IPS-18a (cell line): ENCODE measurements around the gene MAP2K2.

Experiments
- H3K27ac ChIP-seq: one replicate; pipeline ENCODE4 v1.5.1; 2013; ENCODE audit warnings: low read length
- H3K27me3 ChIP-seq: one replicate; pipeline ENCODE4 v1.6.1; 2013; ENCODE audit warnings: mild to moderate bottlenecking, low read length; ENCODE audit not compliant: control insufficient read depth, insufficient read depth
- H3K36me3 ChIP-seq: one replicate; pipeline ENCODE4 v1.6.1; 2013; ENCODE audit warnings: low read depth, low read length; ENCODE audit not compliant: control insufficient read depth
- H3K4me1 ChIP-seq: one replicate; pipeline ENCODE4 v1.6.1; 2013; ENCODE audit warnings: low read depth, low read length; ENCODE audit not compliant: control insufficient read depth
- H3K4me3 ChIP-seq: one replicate; pipeline ENCODE4 v1.5.1; 2013; ENCODE audit warnings: low read length
- H3K9ac ChIP-seq: one replicate; pipeline ENCODE4 v1.6.1; 2013; ENCODE audit warnings: mild to moderate bottlenecking, low read length, moderate library complexity
- H3K9me3 ChIP-seq: one replicate; pipeline ENCODE4 v1.6.1; 2013; ENCODE audit warnings: low read depth, low read length; ENCODE audit not compliant: control insufficient read depth

Gene MAP2K2

GRCh38 chr19:4086411-4086867 is 37.5 kb downstream of the MAP2K2 start:
- Histone ChIP-seq H3K9me3 (no peaks in the 10 kb centered on the region), H3K4me1 (no peaks in the 10 kb centered on the region), H3K36me3 (peaks cover 17% of the 10 kb centered on the region), H3K27me3 (no peaks in the 10 kb centered on the region), H3K27ac (no peak overlapping the region), H3K4me3 (no peak overlapping the region), H3K9ac (no peak overlapping the region)

- H3K9ac ChIP-seq, result no peak overlapping the region
- no peak overlapping the region for H3K27ac ChIP-seq
- H3K36me3 ChIP-seq, result peaks cover 7% of the 10 kb centered on the region
- H3K27me3 ChIP-seq, result no peaks in the 10 kb centered on the region
- H3K4me3 ChIP-seq, result no peak overlapping the region
- H3K9me3 ChIP-seq, result no peaks in the 10 kb centered on the region
- H3K4me1 ChIP-seq, result no peaks in the 10 kb centered on the region
These were observed 39.4 kb downstream of the MAP2K2 start for GRCh38 chr19:4084547-4084877.

- Histone ChIP-seq H3K4me1 (no peaks in the 10 kb centered on the region), H3K9me3 (no peaks in the 10 kb centered on the region), H3K27ac (no peak overlapping the region), H3K36me3 (peaks cover 1% of the 10 kb centered on the region), H3K4me3 (no peak overlapping the region), H3K9ac (no peak overlapping the region), H3K27me3 (no peaks in the 10 kb centered on the region)
These were observed 40.0 kb downstream of the MAP2K2 start for GRCh38 chr19:4083677-4084546.

- no peak overlapping the region for H3K27ac ChIP-seq
- H3K4me3 ChIP-seq, result no peak overlapping the region
- H3K27me3 ChIP-seq, result no peaks in the 10 kb centered on the region
- H3K9ac ChIP-seq, result no peak overlapping the region
- H3K36me3 ChIP-seq, result no peaks in the 10 kb centered on the region
- H3K4me1 ChIP-seq, result peaks cover 10% of the 10 kb centered on the region
- H3K9me3 ChIP-seq, result no peaks in the 10 kb centered on the region
These were observed 41.8 kb downstream of the MAP2K2 start for GRCh38 chr19:4082172-4082571.

- H3K36me3 ChIP-seq, result no peaks in the 10 kb centered on the region
- no peak overlapping the region for H3K27ac ChIP-seq
- H3K27me3 ChIP-seq, result no peaks in the 10 kb centered on the region
- H3K9me3 ChIP-seq, result no peaks in the 10 kb centered on the region
- H3K4me3 ChIP-seq, result no peak overlapping the region
- peaks cover 14% of the 10 kb centered on the region for H3K4me1 ChIP-seq
- H3K9ac ChIP-seq, result no peak overlapping the region
These were observed 42.3 kb downstream of the MAP2K2 start for GRCh38 chr19:4081441-4082129.

- no peak overlapping the region for H3K27ac ChIP-seq
- no peaks in the 10 kb centered on the region for H3K9me3 ChIP-seq
These were observed 43.4 kb downstream of the MAP2K2 start for GRCh38 chr19:4080473-4080872.

GRCh38 chr19:4077800-4078684 is 45.9 kb downstream of the MAP2K2 start:
- Histone ChIP-seq H3K4me3 (no peak overlapping the region), H3K27me3 (no peaks in the 10 kb centered on the region), H3K4me1 (peaks cover 14% of the 10 kb centered on the region), H3K9me3 (no peaks in the 10 kb centered on the region), H3K9ac (no peak overlapping the region), H3K36me3 (no peaks in the 10 kb centered on the region), H3K27ac (no peak overlapping the region)

More at GRCh38 chr19:4080473-4080872, 43.4 kb downstream of the MAP2K2 start:
- H3K4me1 ChIP-seq, result peaks cover 14% of the 10 kb centered on the region
- H3K4me3 ChIP-seq, result no peak overlapping the region
- no peak overlapping the region for H3K9ac ChIP-seq
- no peaks in the 10 kb centered on the region for H3K27me3 ChIP-seq
- H3K36me3 ChIP-seq, result no peaks in the 10 kb centered on the region

- Histone ChIP-seq H3K4me3 (no peak overlapping the region), H3K9ac (no peak overlapping the region), H3K4me1 (peaks cover 14% of the 10 kb centered on the region), H3K27ac (no peak overlapping the region), H3K27me3 (no peaks in the 10 kb centered on the region), H3K36me3 (no peaks in the 10 kb centered on the region), H3K9me3 (no peaks in the 10 kb centered on the region)
These were observed 46.9 kb downstream of the MAP2K2 start for GRCh38 chr19:4077007-4077374.

GRCh38 chr19:4075373-4075772 is 48.5 kb downstream of the MAP2K2 start:
- H3K9me3 ChIP-seq, result no peaks in the 10 kb centered on the region
- H3K27me3 ChIP-seq, result no peaks in the 10 kb centered on the region
- H3K36me3 ChIP-seq, result no peaks in the 10 kb centered on the region
- no peak overlapping the region for H3K27ac ChIP-seq
- no peak overlapping the region for H3K4me3 ChIP-seq
- no peak overlapping the region for H3K9ac ChIP-seq
- peaks cover 14% of the 10 kb centered on the region for H3K4me1 ChIP-seq

GRCh38 chr19:4071610-4072009 is 52.3 kb downstream of the MAP2K2 start:
- Histone ChIP-seq H3K4me1 (no peaks in the 10 kb centered on the region), H3K9ac (no peak overlapping the region), H3K36me3 (no peaks in the 10 kb centered on the region), H3K9me3 (no peaks in the 10 kb centered on the region), H3K27ac (no peak overlapping the region), H3K27me3 (peaks cover 28% of the 10 kb centered on the region), H3K4me3 (no peak overlapping the region)

GRCh38 chr19:4069331-4069959 is 54.5 kb downstream of the MAP2K2 start:
- H3K9ac ChIP-seq, result no peak overlapping the region
- H3K4me3 ChIP-seq, result no peak overlapping the region
- no peaks in the 10 kb centered on the region for H3K9me3 ChIP-seq
- H3K4me1 ChIP-seq, result no peaks in the 10 kb centered on the region
- peaks cover 28% of the 10 kb centered on the region for H3K27me3 ChIP-seq
- H3K36me3 ChIP-seq, result no peaks in the 10 kb centered on the region
- no peak overlapping the region for H3K27ac ChIP-seq
